Kidney (tissue), 14 donors: Measurements from ENCODE around the gene PLBD1. TPM values are rescaled to one million over a fixed set of nuclear protein-coding genes. Genes with fewer than 3 reads are reported as not detected.
A peak's percentile ranks its signal among the peaks of the same experiment; 100 is the strongest.

Experiments
- DNase-seq, 5 donors: peaks; one replicate each; pipeline ENCODE4 v3.0.0-alpha.2; 2013 to 2020
- FAIRE-seq: peaks from 2 replicates; lab custom pipeline; 2012; peaks lifted over from hg19 to GRCh38; lab: Jason Lieb, UNC
- H3K27ac ChIP-seq, 2 donors: one replicate each; pipeline ENCODE4 v1.7.0; 2013; ENCODE audit warnings: low read depth in 2 of 2, low read length in 2 of 2, inconsistent platforms in 1 of 2
- H3K27me3 ChIP-seq: one replicate; pipeline ENCODE4 v1.7.1; 2013; ENCODE audit warnings: low read length, inconsistent platforms; ENCODE audit not compliant: control insufficient read depth, insufficient read depth
- H3K36me3 ChIP-seq, 3 donors: one replicate each; pipeline versions ENCODE4 v1.7.0 to v1.7.1; 2013; ENCODE audit warnings: low read length in 3 of 3, control low read depth in 1 of 3, inconsistent platforms in 1 of 3; ENCODE audit not compliant: insufficient read depth in 3 of 3, control insufficient read depth in 2 of 3
- H3K4me1 ChIP-seq, 3 donors: one replicate each; pipeline versions ENCODE4 v1.7.0 to v1.7.1; 2013; ENCODE audit warnings: low read length in 3 of 3, inconsistent platforms in 1 of 3, low read depth in 1 of 3; ENCODE audit not compliant: control insufficient read depth in 2 of 3, insufficient read depth in 2 of 3
- H3K4me3 ChIP-seq, 3 donors: one replicate each; pipeline versions ENCODE4 v1.7.0 to v1.8.1; 2013; ENCODE audit warnings: low read length in 3 of 3, control low read depth in 1 of 3, inconsistent platforms in 1 of 3
- H3K9ac ChIP-seq, 3 donors: one replicate each; pipeline versions ENCODE4 v1.7.0 to v1.7.1; 2013; ENCODE audit warnings: low read length in 3 of 3, control low read depth in 1 of 3, inconsistent platforms in 1 of 3
- H3K9me3 ChIP-seq, 3 donors: one replicate each; pipeline versions ENCODE4 v1.7.0 to v1.7.1; 2013; ENCODE audit warnings: low read length in 3 of 3, control low read depth in 1 of 3, inconsistent platforms in 1 of 3; ENCODE audit not compliant: control insufficient read depth in 2 of 3, insufficient read depth in 1 of 3
- CTCF ChIP-seq: IDR thresholded peaks from 3 replicates; pipeline ENCODE4 v1.5.1; 2012; ENCODE audit warnings: mild to moderate bottlenecking, moderate library complexity, borderline replicate concordance; ENCODE audit not compliant: insufficient read depth; ENCODE audit errors: extremely low read depth
- intact Hi-C: fragments of 100-400 bp; cut with DNase I; formaldehyde crosslinking; loops from one replicate; pipeline ENCODE4 v1.11.1; 2022
- polyA plus RNA-seq: library from polyadenylated mRNA; stranded (reverse); fragments of 350-450 nt; fragmentation: Illumina TruSeq; extraction: RNeasy Lipid Tissue Mini Kit (QIAGEN cat#74804); gene quantifications from one replicate; pipeline ENCODE4 v1.2.3, GENCODE V29; 2014; ENCODE audit warnings: low read depth, low replicate concordance; ENCODE audit not compliant: insufficient read depth
- total RNA-seq: library from RNA; stranded (reverse); fragmentation: NEBNext Ultra II Directional; extraction: Animal tissue kit (Norgen Biotek cat#: 25700); gene quantifications from one replicate; pipeline ENCODE4 v1.2.1, GENCODE V29; 2021
- donor health status: control.
- donor health status: control.
- donor health status: control.
- donor health status: control.
- donor health status: control.
- donor health status: DM: yes; HTN: yes; CAD: no.
- donor health status: Normal renal cell carcinoma (clear cell type).

Gene PLBD1
- total and polyA plus RNA-seq, 2 donors from 2014 or later = 28.4 to 28.6 TPM

GRCh38 chr12:14554281-14555007 lies 13.2 kb downstream of the PLBD1 start:
- TF ChIP-seq CTCF = no peak
- Histone ChIP-seq H3K27me3 (no peaks in the 10 kb centered on the region), H3K4me1 (peaks cover 0 to 9% (median 4%) of the 10 kb centered on the region in 3 donors), H3K4me3 (peak overlapping the region in 2 of 3 donors; percentile 20 to 42), H3K9ac (no peak overlapping the region), H3K27ac (peak overlapping the region; percentile 29 to 68), H3K36me3 (no peaks in the 10 kb centered on the region), H3K9me3 (no peaks in the 10 kb centered on the region)
- no peak for FAIRE-seq
- peak; percentile 58 to 94 (median 66) for DNase-seq
- intact Hi-C loops = no loop called here

DNA sequence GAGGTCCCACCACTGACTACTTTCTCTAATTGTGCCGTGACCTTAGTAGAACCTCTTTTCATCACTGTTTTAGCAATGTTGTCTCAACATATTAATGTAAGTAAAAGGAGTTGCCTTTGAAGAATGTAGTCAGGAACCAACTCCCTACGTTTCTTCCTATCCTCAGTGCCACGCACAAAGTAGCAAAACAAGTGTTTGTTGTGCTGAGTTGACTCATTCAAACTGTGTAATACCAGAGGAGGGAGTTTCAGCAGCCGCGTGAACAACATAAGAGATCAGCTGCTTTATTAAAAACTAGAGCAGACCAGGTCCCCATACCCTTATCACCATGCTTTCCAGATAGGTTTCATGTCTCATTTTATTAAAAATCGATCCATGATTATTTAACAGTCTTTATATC lies 19.1 kb downstream of the PLBD1 start:
- no peak for TF ChIP-seq CTCF

DNA sequence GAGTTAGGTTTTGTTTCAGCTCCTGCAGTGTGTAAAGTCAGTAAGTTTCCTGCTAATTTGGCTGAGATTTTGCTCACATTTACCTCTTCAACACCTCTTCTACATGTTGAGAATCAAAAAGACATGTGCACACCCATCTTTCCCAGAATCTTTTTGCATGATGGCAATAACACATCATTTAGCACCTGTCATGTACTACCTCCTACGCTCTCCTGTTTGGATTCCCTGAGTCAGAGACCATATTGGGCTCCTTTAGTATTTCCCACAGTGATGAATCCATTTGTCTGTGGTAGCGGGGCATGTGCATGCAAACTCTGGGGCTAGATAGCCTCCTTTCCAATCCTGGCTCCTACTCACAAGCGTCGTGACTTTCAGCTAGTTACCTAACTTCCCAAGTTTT lies 20.1 kb downstream of the PLBD1 start:
- no peak for DNase-seq
- H3K4me3 ChIP-seq = no peak overlapping the region
- no peak overlapping the region for H3K27ac ChIP-seq
- intact Hi-C loops = no loop called here
- no peaks in the 10 kb centered on the region for H3K9me3 ChIP-seq
- no peak for TF ChIP-seq CTCF
- no peak for FAIRE-seq
- no peaks in the 10 kb centered on the region for H3K4me1 ChIP-seq
- no peaks in the 10 kb centered on the region for H3K36me3 ChIP-seq
- no peak overlapping the region for H3K9ac ChIP-seq
- H3K27me3 ChIP-seq = no peaks in the 10 kb centered on the region

More for the DNA sequence above, 19.1 kb downstream of the PLBD1 start:
- H3K9me3 ChIP-seq = no peaks in the 10 kb centered on the region
- no peak overlapping the region for H3K27ac ChIP-seq
- H3K4me3 ChIP-seq = no peak overlapping the region
- H3K36me3 ChIP-seq = no peaks in the 10 kb centered on the region
- H3K4me1 ChIP-seq = peaks cover 0 to under 1% (median 0%) of the 10 kb centered on the region in 3 donors
- no peak overlapping the region for H3K9ac ChIP-seq
- intact Hi-C loops = no loop called here
- no peak for DNase-seq
- H3K27me3 ChIP-seq = no peaks in the 10 kb centered on the region
- FAIRE-seq = no peak
